ENCODE measurements around the gene OR4D10. TPM values are rescaled to one million over a fixed set of nuclear protein-coding genes. Genes with fewer than 3 reads are reported as not detected.
"Not testable (repeated sequence)": the region's sequence is repeated elsewhere in the genome, so short reads cannot be mapped to it uniquely, and the experiment has no call there.

OR4D10 gene
- total RNA-seq, 1 experiment from 2014 or later, result not detected

GRCh38 chr11:59510941-59511589 is 38.0 kb downstream of the OR4D10 start, which contains the start of gene OR4D9:
OR4D9 (plus strand) TSS chr11:59511539; CDS start chr11:59514913, 3,374 bp downstream.
- TF ChIP-seq EZH2 (IDR thresholded peaks at IDR 0.05; ENCODE audit: low read length, unreplicated experiment), result no peak
- TF ChIP-seq, protein P1, sequence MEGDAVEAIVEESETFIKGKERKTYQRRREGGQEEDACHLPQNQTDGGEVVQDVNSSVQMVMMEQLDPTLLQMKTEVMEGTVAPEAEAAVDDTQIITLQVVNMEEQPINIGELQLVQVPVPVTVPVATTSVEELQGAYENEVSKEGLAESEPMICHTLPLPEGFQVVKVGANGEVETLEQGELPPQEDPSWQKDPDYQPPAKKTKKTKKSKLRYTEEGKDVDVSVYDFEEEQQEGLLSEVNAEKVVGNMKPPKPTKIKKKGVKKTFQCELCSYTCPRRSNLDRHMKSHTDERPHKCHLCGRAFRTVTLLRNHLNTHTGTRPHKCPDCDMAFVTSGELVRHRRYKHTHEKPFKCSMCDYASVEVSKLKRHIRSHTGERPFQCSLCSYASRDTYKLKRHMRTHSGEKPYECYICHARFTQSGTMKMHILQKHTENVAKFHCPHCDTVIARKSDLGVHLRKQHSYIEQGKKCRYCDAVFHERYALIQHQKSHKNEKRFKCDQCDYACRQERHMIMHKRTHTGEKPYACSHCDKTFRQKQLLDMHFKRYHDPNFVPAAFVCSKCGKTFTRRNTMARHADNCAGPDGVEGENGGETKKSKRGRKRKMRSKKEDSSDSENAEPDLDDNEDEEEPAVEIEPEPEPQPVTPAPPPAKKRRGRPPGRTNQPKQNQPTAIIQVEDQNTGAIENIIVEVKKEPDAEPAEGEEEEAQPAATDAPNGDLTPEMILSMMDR (conservative IDR thresholded peaks at IDR 0.05; ENCODE audit: low read depth, low read length), result no peak
- TF ChIP-seq EZH2phosphoT487 (IDR thresholded peaks at IDR 0.05; ENCODE audit: borderline replicate concordance, low read length), result no peak
- no peaks in the 10 kb centered on the region for H3K79me2 ChIP-seq (ENCODE audit: low read length)
- intact Hi-C loops (cut with micrococcal nuclease), result no loop called here
- no peaks in the 10 kb centered on the region for H3F3A ChIP-seq (ENCODE audit: low read length, unreplicated experiment)
- no peak within 1 kb of the TSS for H3K4me3 ChIP-seq (ENCODE audit: low read length)
- DNase-seq (no peak), ATAC-seq (no peak)
- H3K27me3 ChIP-seq (ENCODE audit: low read length), result peaks cover 37% of the 10 kb centered on the region
- no peaks in the 10 kb centered on the region for H3K36me3 ChIP-seq (ENCODE audit: low read depth, low read length)
- H3K4me2 ChIP-seq (ENCODE audit: low read length), result no peak within 1 kb of the TSS
- 0 out of 2 replicates have a peak, but pooled peaks cover 3% of the 10 kb centered on the region for H4K20me1 ChIP-seq (ENCODE audit: low read length)
- H3K27ac ChIP-seq (ENCODE audit: low read length), result no peak within 1 kb of the TSS
- no TSS peak for BruUV-seq (replicated peaks)
- H3K9ac ChIP-seq (ENCODE audit: low read length), result no peak within 1 kb of the TSS
- H3K9me2 ChIP-seq (replicated peaks; ENCODE audit: low read length), result no peaks in the 10 kb centered on the region
- ChIA-PET CTCF (no interaction called here), POLR2A (ENCODE audit: unreplicated experiment) (no interaction called here)
- no peaks in the 10 kb centered on the region for H3K9me3 ChIP-seq (ENCODE audit: low read length)
- H2AFZ ChIP-seq (ENCODE audit: low read length), result no peak within 1 kb of the TSS
- H3K4me1 ChIP-seq (ENCODE audit: insufficient read depth, low read length), result no peaks in the 10 kb centered on the region

DNA sequence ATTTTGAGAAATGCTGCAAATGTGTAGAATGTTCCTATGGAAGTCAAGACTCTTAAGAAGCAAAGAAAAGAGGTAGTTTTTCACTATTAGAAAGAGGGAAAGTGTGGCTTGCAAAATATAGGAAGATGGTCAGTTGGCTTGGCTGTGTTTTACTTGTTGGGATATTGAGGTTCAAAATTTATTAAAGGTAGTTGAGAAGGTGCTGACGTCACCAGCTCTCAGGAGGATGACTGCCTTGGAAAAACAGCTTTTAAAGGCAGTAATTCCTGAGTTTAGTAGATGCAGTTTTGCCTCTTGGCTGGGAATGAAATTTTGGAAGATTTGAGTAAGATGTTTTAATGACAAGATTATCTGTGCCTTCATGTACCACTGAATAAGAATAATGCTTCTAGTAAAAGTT is 38.6 kb downstream of the OR4D10 start:
- Histone ChIP-seq H3K4me3 (ENCODE audit: low read length) (no peak overlapping the region), H3K4me2 (ENCODE audit: low read length) (no peak overlapping the region), H4K20me1 (ENCODE audit: low read length) (0 out of 2 replicates have a peak, but pooled peaks cover 3% of the 10 kb centered on the region), H3K9me2 (replicated peaks; ENCODE audit: low read length) (no peaks in the 10 kb centered on the region), H3K4me1 (ENCODE audit: insufficient read depth, low read length) (no peaks in the 10 kb centered on the region), H3F3A (ENCODE audit: low read length, unreplicated experiment) (no peaks in the 10 kb centered on the region), H3K27ac (ENCODE audit: low read length) (no peak overlapping the region), H3K27me3 (ENCODE audit: low read length) (peaks cover 33% of the 10 kb centered on the region), H3K9me3 (ENCODE audit: low read length) (no peaks in the 10 kb centered on the region), H3K36me3 (ENCODE audit: low read depth, low read length) (no peaks in the 10 kb centered on the region), H2AFZ (ENCODE audit: low read length) (no peak overlapping the region), H3K79me2 (ENCODE audit: low read length) (no peaks in the 10 kb centered on the region), H3K9ac (ENCODE audit: low read length) (no peak overlapping the region)
- CTCF ChIA-PET, result no interaction called here
- DNase-seq (no peak), ATAC-seq (no peak)
- POLR2A ChIA-PET (ENCODE audit: unreplicated experiment), result no interaction called here
- TF ChIP-seq, protein P1 (conservative IDR thresholded peaks at IDR 0.05; ENCODE audit: low read depth, low read length), result no peak
- TF ChIP-seq EZH2 (IDR thresholded peaks at IDR 0.05; ENCODE audit: low read length, unreplicated experiment), result no peak
- TF ChIP-seq EZH2phosphoT487 (IDR thresholded peaks at IDR 0.05; ENCODE audit: borderline replicate concordance, low read length), result no peak
- intact Hi-C loops (cut with micrococcal nuclease), result no loop called here
- BruUV-seq (replicated peaks), result no TSS peak

GRCh38 chr11:59520139-59520538 is 47.0 kb downstream of the OR4D10 start:
- H3K9me2 ChIP-seq (replicated peaks; ENCODE audit: low read length); H3K4me2 ChIP-seq (ENCODE audit: low read length); DNase-seq; POLR2A ChIA-PET (ENCODE audit: unreplicated experiment); H2AFZ ChIP-seq (ENCODE audit: low read length); H3K9me3 ChIP-seq (ENCODE audit: low read length); H3K4me3 ChIP-seq (ENCODE audit: low read length); H3K9ac ChIP-seq (ENCODE audit: low read length); H3K36me3 ChIP-seq (ENCODE audit: low read depth, low read length); H3K4me1 ChIP-seq (ENCODE audit: insufficient read depth, low read length); H4K20me1 ChIP-seq (ENCODE audit: low read length); H3K79me2 ChIP-seq (ENCODE audit: low read length); intact Hi-C loops (cut with micrococcal nuclease); ATAC-seq; CTCF ChIA-PET; BruUV-seq (replicated peaks); H3F3A ChIP-seq (ENCODE audit: low read length, unreplicated experiment); H3K27ac ChIP-seq (ENCODE audit: low read length): not testable (repeated sequence)
- H3K27me3 ChIP-seq (ENCODE audit: low read length), result peaks cover 60% of the 10 kb centered on the region

Data from PC-3 (cell line).